Neural cell (in vitro differentiated cells): ENCODE results near the gene SLC37A1. TPM values are rescaled to one million over a fixed set of nuclear protein-coding genes. Genes with fewer than 3 reads are reported as not detected.

Source experiments
- H2AFZ ChIP-seq: fragments of 200-600, 300-800 bp; sonication (generic), shearing (Covaris generic); 2 replicates; pipeline ENCODE4 v1.6.0; 2014; ENCODE audit warnings: low read depth, mild to moderate bottlenecking, antibody characterized with exemption, low read length, moderate library complexity
- H3F3A ChIP-seq: fragments of 200-600 bp; shearing (Covaris generic); 2 replicates; pipeline ENCODE4 v1.6.1; 2016; ENCODE audit warnings: mild to moderate bottlenecking, moderate library complexity, mixed read lengths, antibody characterized with exemption, low read length; ENCODE audit not compliant: insufficient read depth, poor library complexity, severe bottlenecking
- H3K27ac ChIP-seq: fragments of 200-600, 300-800 bp; sonication (generic), shearing (Covaris generic); 2 replicates; pipeline ENCODE4 v1.5.1; 2014; ENCODE audit warnings: mild to moderate bottlenecking, low read length, moderate library complexity
- H3K27me3 ChIP-seq: fragments of 300-800, 200-600 bp; sonication (generic), shearing (Covaris generic); 2 replicates; pipeline ENCODE4 v1.6.0; 2014; ENCODE audit warnings: mild to moderate bottlenecking, low read depth, low read length, moderate library complexity; ENCODE audit not compliant: insufficient read depth
- H3K36me3 ChIP-seq: fragments of 300-800, 200-600 bp; sonication (generic), shearing (Covaris generic); 2 replicates; pipeline ENCODE4 v1.5.1; 2014; ENCODE audit warnings: mild to moderate bottlenecking, antibody characterized with exemption, low read length, moderate library complexity; ENCODE audit not compliant: insufficient read depth
- H3K4me2 ChIP-seq: fragments of 300-800, 200-600 bp; sonication (generic), shearing (Covaris generic); 2 replicates; pipeline ENCODE4 v1.6.0; 2014; ENCODE audit warnings: mild to moderate bottlenecking, low read length
- H3K4me3 ChIP-seq: fragments of 300-800, 200-600 bp; sonication (generic), shearing (Covaris generic); 2 replicates; pipeline ENCODE4 v1.5.1; 2014; ENCODE audit warnings: mild to moderate bottlenecking, low read length, moderate library complexity
- H3K79me2 ChIP-seq: fragments of 200-600 bp; shearing (Covaris generic); replicated peaks from 2 replicates; pipeline ENCODE4 v1.6.0; 2014; ENCODE audit warnings: mild to moderate bottlenecking, low read length, moderate library complexity; ENCODE audit not compliant: insufficient read depth
- H3K9ac ChIP-seq: fragments of 300-800, 200-600 bp; sonication (generic), shearing (Covaris generic); 2 replicates; pipeline ENCODE4 v1.6.1; 2016; ENCODE audit warnings: mild to moderate bottlenecking, low read length, mixed read lengths
- H3K9me2 ChIP-seq: fragments of 200-600 bp; shearing (Covaris generic); 2 replicates; pipeline ENCODE4 v1.6.1; 2016; ENCODE audit warnings: mild to moderate bottlenecking, low read length, mixed read lengths; ENCODE audit not compliant: insufficient read depth
- H3K9me3 ChIP-seq: fragments of 200-600, 300-800 bp; sonication (generic), shearing (Covaris generic); 2 replicates; pipeline ENCODE4 v1.6.1; 2016; ENCODE audit warnings: mild to moderate bottlenecking, mixed run types, low read length, moderate library complexity, mixed read lengths
- H4K20me1 ChIP-seq: fragments of 200-600 bp; shearing (Covaris generic); 2 replicates; pipeline ENCODE4 v1.6.1; 2016; ENCODE audit warnings: mild to moderate bottlenecking, mixed run types; ENCODE audit not compliant: insufficient read depth
- CTCF ChIP-seq: fragments of 450-650 bp; IDR thresholded peaks from 2 replicates; pipeline ENCODE4 v1.5.1; 2014; ENCODE audit warnings: antibody characterized with exemption, mild to moderate bottlenecking, moderate library complexity; ENCODE audit not compliant: poor library complexity, severe bottlenecking
- EP300 ChIP-seq: fragments of 450-650 bp; conservative IDR thresholded peaks from 2 replicates; pipeline ENCODE4 v1.6.1; 2014; ENCODE audit warnings: antibody characterized with exemption, mild to moderate bottlenecking, moderate library complexity; ENCODE audit not compliant: poor library complexity, severe bottlenecking
- EZH2 ChIP-seq: fragments of 200-600, 300-800 bp; shearing (Covaris generic), sonication (generic); IDR thresholded peaks from 2 replicates; pipeline ENCODE4 v1.6.1; 2014; ENCODE audit warnings: antibody characterized with exemption, low read length, borderline replicate concordance, mild to moderate bottlenecking; ENCODE audit not compliant: insufficient read depth, poor library complexity, severe bottlenecking
- MXI1 ChIP-seq: fragments of 450-650 bp; conservative IDR thresholded peaks from 2 replicates; pipeline ENCODE4 v1.6.1; 2014; ENCODE audit warnings: antibody characterized with exemption, mild to moderate bottlenecking; ENCODE audit not compliant: poor library complexity, severe bottlenecking
- POLR2AphosphoS5 ChIP-seq: IDR thresholded peaks from 2 replicates; pipeline ENCODE4 v1.6.1; 2012
- RAD21 ChIP-seq: fragments of 450-650 bp; conservative IDR thresholded peaks from 2 replicates; pipeline ENCODE4 v1.6.1; 2014; ENCODE audit warnings: antibody characterized with exemption, mild to moderate bottlenecking, moderate library complexity
- REST ChIP-seq: IDR thresholded peaks from 2 replicates; pipeline ENCODE4 v1.6.1; 2012; ENCODE audit warnings: borderline replicate concordance
- SMC3 ChIP-seq: fragments of 450-650 bp; conservative IDR thresholded peaks from 2 replicates; pipeline ENCODE4 v1.6.1; 2014; ENCODE audit warnings: antibody characterized with exemption, mild to moderate bottlenecking, moderate library complexity; ENCODE audit not compliant: poor library complexity
- TAF1 ChIP-seq: IDR thresholded peaks from 2 replicates; pipeline ENCODE4 v1.6.1; 2012; ENCODE audit warnings: low read depth
- polyA plus RNA-seq: library from polyadenylated mRNA; depleted of rRNA; stranded (reverse); fragments of >200 nt; gene quantifications from 2 replicates; pipeline ENCODE4 v1.2.3, GENCODE V29; 2014

The SLC37A1 gene
- polyA plus RNA-seq, 1 donor from 2014 or later, result 60.7 TPM

- H3K4me2 ChIP-seq, result no peak overlapping the region
- no peak overlapping the region for H3K9ac ChIP-seq
- H3K4me3 ChIP-seq, result no peak overlapping the region
- no peaks in the 10 kb centered on the region for H4K20me1 ChIP-seq
- H3K36me3 ChIP-seq, result peaks cover 17% of the 10 kb centered on the region
- no peak overlapping the region for H2AFZ ChIP-seq
- H3K27me3 ChIP-seq, result no peaks in the 10 kb centered on the region
- H3K9me3 ChIP-seq, result no peaks in the 10 kb centered on the region
- H3K27ac ChIP-seq, result no peak overlapping the region
- TF ChIP-seq EZH2, result no peak
- no peak for TF ChIP-seq CTCF
- TF ChIP-seq RAD21, result no peak
- no peak for TF ChIP-seq MXI1
- TF ChIP-seq TAF1, result no peak
- TF ChIP-seq SMC3, result no peak
- no peak for TF ChIP-seq EP300
- no peak for TF ChIP-seq REST
- no peak for TF ChIP-seq POLR2AphosphoS5
- no peaks in the 10 kb centered on the region for H3F3A ChIP-seq
- H3K9me2 ChIP-seq, result no peaks in the 10 kb centered on the region
- no peaks in the 10 kb centered on the region for H3K79me2 ChIP-seq
Measured at GRCh38 chr21:42545745-42546144, 32.1 kb downstream of the SLC37A1 start.

- H3F3A ChIP-seq, result no peaks in the 10 kb centered on the region
- H3K79me2 ChIP-seq, result no peaks in the 10 kb centered on the region
- no peaks in the 10 kb centered on the region for H3K27me3 ChIP-seq
- H3K9me2 ChIP-seq, result no peaks in the 10 kb centered on the region
- H3K4me3 ChIP-seq, result no peak overlapping the region
- H3K9ac ChIP-seq, result no peak overlapping the region
- no peaks in the 10 kb centered on the region for H3K9me3 ChIP-seq
- no peaks in the 10 kb centered on the region for H4K20me1 ChIP-seq
- H3K36me3 ChIP-seq, result peaks cover 17% of the 10 kb centered on the region
- H3K27ac ChIP-seq, result no peak overlapping the region
- TF ChIP-seq REST (no peak), SMC3 (no peak), EP300 (no peak), CTCF (no peak), MXI1 (no peak), POLR2AphosphoS5 (no peak), EZH2 (no peak), RAD21 (no peak), TAF1 (no peak)
- no peak overlapping the region for H2AFZ ChIP-seq
- H3K4me2 ChIP-seq, result no peak overlapping the region
Measured at GRCh38 chr21:42546433-42546832, 32.8 kb downstream of the SLC37A1 start.
